ENCODE results near the gene GABRR2.

The GABRR2 gene

DNA sequence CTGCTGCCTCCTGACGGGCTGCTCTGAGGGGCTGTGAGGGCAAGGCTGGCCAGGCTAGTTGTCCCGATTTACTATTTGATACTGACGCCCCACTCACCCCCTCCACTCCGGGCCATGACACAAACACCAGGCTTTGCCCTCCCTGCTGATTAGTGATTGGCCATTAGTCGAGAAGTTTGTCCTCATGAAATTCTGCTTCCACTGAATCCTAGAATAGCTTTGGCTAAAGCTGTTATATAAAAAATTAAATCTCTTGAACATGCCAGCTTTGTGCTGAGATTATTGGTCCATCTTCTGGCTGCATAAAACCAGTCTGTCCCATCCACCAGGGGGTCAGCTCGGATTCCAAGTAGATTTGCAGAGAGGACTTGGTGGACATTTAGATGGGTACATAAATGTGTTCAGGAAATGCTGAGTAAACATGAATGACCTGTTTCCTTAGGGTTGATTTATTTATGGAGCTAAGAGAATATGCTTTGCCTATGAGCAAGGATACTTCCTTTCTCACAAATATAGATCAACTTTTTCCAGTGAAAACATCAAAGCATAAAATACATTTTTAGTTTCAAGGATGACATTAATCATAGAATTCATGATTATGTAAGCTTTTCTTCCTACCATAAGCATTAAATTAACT lies at the start of gene GABRR2:
Gene GABRR2, minus strand, starts transcription at position 51 of the 637 bp plus-strand sequence. CDS start 134 bp downstream, outside the sequence.
- no peak for DNase-seq (ENCODE audit: low spot score)

DNA sequence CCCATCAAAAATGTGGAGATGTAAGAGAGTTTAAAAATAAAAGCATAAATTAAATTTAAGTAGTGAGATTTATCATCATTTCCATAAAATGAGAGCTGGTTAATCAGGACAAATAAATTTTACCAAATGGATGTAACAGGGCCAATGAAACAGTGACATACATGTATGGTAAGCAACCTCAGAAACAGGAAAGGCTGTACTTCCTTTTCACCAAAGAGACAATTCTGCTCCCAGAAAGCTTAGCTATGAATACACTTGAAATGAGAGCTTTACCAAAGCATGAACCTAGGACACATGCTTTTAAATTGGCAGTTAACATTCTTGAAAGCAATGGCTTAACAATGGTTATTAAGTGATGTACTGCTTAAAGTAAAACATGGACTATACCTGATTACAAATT lies 49.5 kb upstream of the GABRR2 start:
- DNase-seq (ENCODE audit: low spot score): no peak

DNA sequence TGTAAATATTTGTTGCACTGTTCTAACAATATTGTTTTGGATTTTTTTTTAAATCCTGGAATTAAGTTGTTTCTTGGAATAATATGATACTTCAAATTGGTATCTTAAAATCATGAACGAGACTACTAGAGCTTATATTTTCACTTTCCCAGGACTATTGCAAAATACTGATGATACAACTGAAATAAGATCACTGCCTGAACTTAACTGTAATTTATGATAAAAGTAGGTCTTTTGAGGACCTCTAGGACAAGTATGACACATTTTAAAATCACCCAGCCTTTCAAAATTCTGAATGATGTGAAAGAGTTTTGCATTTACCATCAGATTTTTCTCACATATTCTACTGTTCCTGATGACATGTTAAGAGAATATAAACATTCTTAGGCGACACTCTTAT lies 46.1 kb upstream of the GABRR2 start:
- no peak for DNase-seq (ENCODE audit: low spot score)

DNA sequence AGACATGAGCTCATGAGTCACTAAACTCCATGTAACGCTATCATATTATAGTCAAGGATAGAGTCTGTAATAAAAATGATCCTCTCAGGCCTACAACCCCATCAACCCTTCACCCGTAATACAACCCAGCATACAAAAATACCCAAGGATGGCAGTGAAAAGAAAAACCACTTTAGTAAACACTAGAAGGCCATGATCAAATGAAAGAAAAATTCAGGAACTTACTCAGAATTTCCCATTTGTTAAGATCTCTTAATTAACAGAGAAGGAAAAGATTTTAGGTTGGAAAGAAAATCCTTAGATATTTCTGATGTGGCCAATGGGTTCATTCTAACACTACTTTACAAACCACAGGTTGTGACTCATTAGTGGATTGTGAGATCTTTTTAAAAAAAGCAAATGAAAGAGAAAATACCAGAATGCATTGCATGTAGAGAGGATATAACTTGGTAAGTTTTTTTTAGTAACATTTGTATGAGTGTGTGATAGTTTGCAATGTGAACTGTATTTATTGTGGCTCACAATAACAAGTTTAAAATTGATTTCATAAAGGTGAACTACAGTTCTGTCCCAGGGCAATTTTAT lies 45.4 kb upstream of the GABRR2 start:
- peak; percentile 64 for DNase-seq (ENCODE audit: low spot score)

DNA sequence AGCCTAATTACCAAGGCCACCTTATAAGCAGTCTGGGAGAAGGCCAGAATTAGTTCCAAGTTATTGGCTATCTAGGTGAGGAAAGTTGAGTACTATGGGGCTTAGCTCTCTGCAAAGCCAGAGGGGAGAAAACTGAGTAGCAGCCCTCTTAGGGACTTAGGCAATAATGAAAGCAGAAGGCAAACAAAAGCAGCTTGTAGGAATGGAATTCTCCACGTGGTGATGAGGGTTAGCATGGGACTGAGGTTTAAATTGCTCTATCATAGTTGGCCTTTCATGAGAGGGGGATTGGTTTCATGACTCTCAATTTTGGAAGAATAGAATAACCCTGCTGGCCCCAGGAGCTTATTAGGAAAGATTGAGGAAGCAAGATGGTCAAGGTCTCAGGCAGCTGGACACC lies 44.5 kb upstream of the GABRR2 start:
- no peak for DNase-seq (ENCODE audit: low spot score)

DNA sequence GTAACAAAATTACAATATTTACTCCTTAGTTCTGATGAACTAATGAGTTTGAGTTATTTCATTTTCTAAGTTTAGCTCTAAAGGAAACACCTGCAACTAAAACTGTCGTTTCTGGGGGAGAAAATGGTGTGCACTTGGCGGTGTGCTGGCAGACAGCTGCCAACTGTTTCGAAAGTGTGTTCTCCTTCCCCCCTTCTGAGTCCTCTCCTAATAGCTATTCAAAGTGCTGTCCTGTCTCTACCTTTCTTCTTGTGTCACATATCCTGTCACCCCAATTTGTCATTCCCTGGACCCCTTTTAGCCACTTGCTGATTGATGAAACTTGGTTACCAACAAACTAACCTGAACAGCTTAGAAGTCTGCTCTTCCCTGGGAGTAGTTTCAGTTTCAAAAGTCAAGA lies 42.3 kb upstream of the GABRR2 start:
- DNase-seq (ENCODE audit: low spot score): no peak

DNA sequence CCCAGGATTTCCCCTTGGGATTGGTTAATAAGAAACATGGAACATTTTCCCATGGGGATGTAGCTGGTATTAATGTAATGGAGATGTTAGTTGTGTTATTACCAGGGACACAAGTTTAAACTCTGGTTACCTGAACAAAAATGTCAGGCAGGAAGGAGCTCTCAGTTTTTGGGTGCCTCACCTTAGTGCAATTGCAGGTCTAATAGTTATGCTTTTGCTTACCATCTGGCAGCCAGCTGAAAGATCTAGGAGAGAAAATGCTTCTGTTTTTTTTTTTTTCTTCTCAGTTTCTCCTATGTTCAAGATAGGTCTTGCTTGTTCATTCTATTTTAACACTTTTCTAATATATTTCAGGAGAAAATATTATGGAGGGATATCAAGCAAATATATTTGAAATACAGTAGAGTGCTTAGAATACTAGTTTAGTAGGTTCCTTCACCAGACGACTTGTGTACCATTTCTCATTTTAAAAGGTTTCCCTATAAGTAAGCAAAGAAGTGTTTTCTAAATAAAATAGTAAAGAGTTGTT lies 41.6 kb upstream of the GABRR2 start:
- DNase-seq (ENCODE audit: low spot score): no peak

DNA sequence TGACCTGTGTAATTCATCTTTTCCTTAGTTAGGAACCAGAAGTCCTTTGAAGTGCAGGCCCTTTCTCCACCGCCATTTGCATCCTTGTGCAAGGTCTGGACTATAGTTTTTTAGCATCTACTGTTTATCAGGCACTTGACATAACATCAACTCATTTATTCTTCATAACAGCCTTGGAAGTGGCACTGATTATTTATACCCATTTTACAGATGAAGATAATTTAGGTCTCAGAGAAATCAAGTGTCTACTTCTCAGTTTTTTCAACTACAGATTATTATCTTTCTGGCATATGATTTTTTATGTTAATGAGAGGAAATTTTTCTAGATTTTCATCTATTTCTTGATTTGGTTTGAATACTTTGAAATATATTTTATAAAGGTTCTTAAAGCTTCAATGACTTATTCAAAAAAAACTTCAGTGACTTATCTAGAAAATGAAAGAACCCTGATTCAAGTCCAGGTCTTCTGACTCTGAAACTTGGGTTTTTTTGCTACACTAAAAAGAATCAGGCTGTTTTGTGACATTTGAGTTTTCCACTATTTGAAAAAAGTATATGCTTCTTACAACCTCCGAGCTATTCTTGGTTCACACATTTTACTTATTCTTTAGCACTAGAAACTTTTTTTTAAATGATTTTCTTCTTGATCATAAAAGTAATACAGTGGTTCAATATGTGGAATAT lies 40.6 kb upstream of the GABRR2 start:
- DNase-seq (ENCODE audit: low spot score): no peak

DNA sequence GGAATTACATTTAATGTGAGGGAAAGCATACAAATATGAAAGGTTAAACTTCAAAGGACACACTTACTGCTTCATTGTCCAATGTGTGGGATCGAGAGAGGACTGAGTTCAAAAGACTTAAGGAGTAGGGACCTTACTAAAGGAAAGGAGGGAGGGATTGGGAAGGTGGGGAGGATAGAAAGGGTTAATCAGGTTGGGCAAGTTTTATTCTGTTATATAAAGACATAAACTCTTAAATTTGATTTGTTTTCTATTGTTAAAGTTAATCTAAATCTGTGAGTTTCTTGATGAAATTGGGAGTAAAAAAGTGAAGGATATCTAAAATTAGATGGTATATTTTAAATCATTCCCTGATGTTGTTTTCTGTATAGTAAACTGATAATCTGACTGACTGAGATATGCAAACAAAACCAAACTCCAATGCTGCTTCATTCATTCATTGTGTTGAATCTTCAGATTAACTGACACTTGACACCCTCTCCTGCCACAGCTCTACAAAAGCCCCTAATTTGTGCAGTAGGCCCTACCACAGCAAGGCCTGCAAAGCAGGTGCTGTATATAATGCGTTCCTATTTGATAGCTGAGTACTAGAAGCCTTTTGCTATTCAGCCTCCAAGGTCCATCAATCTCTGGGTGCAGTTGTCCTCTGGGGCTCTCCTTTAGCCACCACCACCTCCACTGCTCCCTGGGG lies 38.7 kb upstream of the GABRR2 start:
- DNase-seq (ENCODE audit: low spot score): no peak

DNA sequence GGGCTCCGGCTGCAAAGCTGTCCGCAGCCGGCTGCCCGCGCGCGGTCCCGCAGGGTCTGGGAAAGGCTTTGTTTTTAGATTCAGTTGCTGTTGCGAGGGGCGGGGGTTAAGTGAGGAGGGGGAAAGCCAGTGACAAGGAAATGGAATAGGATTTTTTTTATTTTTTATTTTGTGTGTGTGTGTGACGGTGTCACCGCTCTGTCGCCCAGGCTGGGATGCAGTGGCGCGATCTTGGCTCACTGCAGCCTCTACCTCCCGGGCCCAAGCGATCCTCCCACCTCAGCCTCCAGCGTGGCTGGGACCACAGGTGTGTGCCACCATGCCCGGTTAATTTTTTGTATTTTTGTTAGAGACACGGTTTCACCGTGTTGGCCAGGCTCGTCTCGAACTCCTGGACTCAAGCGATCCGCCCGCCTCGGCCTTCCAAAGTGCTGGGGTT lies 38.0 kb upstream of the GABRR2 start:
- DNase-seq (ENCODE audit: low spot score): no peak

DNA sequence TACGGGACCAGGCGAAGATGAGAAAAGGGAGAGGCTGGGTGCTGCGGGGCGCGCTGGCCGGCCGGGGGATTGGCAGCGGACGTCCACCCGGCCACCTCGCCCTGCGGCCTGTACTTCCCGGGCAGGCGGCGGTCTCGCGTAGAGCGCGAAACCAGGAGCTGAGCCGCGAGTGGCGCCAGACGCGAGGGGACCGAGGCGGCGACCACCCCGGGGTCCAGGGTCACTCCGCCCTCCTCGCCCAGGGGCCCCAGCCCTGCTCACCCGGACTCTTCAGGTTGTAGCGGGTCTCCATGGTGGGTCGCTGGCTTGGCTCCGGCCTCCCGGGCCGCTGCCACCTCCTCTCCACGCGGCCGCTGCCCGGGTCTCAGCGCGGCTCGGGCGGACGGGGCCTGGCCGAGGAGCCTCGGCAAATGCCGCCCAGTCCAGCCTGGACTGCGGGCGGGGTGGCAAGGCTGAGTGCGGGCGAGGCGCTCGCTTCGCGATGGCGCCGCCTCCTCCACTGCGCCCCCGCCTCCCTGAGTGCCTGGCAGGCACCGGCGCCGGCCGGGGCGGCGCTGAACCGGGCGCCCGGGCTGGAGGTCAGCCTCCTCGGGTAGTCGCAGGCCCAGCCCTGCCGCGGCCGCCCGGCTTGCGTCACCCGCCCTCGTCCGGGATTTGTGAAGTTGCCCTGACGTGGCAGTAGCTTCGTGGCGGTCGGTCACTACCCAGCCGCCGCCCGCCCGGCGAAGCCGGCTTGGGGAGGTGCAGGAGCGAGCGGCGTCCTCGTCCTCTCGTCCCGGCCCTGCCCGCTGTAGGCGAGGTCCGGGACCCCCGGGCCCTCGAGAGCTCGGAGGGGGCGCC lies 37.4 kb upstream of the GABRR2 start, which contains the start of gene UBE2J1:
Gene UBE2J1, minus strand, starts transcription at position 445 of the 840 bp plus-strand sequence. Its CDS starts 153 bp downstream, at position 292.
- DNase-seq (ENCODE audit: low spot score): peak; percentile 94

DNA sequence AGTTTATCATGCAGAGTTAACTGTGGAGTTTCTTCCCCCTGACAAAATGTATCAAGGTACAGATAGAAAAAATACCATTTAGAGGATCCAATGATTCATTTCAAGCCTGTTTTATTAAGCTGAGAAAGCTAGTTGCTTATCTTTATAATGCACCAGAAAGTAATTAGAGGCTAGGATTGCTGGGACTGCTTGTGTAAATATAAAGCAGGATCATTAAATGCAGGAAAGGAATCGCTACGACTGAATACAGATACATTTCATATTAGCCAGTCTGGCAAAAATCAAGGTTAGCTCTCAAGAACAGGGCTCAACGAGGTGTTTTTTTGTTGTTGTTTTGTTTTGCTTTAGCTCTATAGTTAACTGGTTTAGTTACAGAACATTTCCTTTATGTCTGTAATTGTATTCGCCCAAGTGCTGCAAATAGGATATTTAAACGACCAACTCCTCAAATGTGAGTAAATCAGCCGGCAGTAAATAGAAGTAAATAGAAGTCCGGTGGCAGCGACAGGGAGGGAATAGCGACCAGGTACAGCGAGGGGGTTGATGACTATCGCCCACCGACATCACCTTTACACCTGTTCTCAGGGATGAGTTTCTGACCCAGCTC lies 36.7 kb upstream of the GABRR2 start:
- DNase-seq (ENCODE audit: low spot score): no peak

DNA sequence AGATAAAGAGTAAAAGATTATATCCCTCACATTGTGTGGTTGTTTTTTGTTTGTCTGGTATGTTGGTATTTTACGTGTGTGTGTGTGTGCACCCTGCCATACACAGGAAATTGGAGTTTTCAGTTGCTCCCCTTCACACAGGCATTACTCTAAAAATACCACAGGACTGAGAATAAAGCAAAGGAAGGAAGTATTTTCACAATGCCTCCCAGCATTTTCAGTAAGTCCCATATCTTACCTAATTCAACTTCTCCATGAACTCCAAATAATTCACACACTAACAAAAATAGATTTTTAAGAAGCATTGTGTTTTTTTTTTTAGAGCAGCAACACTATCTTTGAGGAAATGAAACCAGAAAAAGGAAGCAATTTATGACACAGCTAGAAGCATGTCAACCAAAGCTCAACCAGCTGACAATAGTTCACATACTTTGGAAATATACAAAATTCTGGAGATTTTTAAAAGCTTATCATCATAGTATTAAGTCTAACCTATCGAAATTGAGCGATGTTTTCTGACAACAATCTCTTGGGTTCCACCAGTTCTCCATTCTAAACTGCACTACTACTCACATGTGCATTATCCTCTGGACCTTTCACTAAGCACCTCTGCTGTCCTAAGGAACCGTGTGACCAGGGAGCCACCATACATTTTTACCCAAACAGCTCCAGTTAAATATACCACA lies 35.3 kb upstream of the GABRR2 start:
- no peak for DNase-seq (ENCODE audit: low spot score)

DNA sequence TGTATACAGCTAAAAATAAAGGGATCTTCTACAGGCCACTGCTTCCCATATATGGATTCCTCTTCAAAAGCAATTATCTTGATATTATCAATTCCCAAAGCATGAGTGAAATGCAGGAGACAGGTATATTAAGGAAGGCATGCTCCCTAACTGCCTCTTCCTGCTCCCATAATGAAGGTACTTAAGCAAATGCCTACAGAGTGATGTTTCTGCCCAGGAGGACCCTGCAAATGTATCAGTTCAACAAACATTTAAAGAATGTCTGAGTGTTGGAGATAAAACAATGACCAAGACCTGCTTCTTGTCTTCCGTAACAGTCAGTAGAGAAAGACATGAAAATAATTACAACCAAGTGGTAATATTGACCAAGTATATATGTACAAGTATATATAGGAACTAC lies 33.3 kb upstream of the GABRR2 start:
- no peak for DNase-seq (ENCODE audit: low spot score)

DNA sequence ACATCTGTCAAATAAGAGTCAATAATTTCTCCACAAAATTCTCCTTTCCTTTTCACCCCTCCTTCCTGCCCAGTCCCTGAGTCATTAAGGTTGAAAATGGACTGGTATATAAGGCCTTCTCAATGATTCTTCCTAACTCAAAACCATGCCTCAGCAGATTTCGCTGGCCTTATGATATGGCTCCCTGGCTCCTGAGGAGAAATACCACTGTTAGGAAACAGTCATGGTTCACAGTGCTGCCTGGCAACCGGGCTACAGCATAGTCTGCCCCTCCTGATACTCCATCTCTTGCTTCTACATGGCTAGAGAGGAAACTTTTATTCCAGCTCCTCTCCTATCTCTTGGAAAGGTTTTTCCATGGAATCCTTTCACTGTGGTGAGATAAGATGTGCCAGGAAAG lies 32.7 kb upstream of the GABRR2 start:
- DNase-seq (ENCODE audit: low spot score): no peak

DNA sequence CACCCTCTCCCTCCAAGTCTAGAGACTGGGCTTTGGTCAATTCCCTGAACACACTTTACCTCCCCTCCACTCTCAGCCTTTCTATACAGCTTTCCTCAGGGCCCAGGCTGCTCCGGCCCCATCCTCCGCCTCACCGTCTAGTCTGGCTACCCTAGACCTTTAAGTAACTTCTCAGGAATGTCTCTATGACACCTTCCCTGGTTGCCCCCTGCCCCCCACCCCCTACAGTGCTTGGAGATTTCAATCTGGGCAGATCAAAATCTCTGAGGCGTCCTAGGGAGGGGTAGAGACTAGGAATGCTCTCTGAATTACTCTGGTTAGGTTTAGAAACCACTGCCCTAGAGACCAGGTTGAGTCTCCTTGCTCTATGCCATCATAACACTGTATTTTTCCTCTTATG lies 31.3 kb upstream of the GABRR2 start:
- no peak for DNase-seq (ENCODE audit: low spot score)

DNA sequence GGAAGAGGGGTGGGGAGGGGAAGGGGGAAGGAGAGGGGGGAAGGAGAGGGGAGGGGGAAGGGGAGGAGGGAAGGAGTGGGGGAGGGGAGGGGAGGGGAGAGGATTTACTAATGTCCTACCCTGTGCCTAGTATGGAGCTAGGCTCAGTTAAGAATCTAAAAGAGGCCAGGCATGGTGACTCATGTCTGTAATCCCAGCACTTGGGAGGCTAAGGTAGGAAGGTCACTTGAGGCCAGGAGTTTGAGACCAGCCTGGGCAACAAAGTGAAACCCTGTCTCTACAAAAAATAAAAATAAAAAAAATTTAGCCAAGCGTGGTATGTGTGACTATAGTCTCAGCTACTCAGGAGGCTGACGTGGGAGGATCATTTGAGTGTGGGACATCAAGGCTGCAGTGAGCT lies 24.5 kb upstream of the GABRR2 start:
- no peak for DNase-seq (ENCODE audit: low spot score)

DNA sequence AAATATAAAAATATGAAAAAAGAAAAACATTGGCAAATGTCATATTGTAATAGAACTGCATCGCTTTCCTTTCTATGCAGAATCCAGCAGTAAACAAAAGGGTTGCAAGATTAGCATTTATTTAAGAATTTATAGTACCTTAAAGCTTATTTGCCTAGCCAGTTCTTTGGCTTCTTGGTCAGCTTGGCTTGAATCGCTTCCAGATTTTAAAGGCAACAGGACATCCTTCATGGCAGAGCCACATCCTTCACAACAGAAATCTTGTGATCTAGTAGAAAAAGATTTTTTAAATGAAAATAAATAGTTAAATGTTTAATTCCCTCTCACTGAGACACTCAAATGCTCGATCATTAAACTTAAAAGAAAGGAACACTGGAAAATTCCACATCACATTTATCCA lies 20.1 kb upstream of the GABRR2 start:
- DNase-seq (ENCODE audit: low spot score): no peak

DNA sequence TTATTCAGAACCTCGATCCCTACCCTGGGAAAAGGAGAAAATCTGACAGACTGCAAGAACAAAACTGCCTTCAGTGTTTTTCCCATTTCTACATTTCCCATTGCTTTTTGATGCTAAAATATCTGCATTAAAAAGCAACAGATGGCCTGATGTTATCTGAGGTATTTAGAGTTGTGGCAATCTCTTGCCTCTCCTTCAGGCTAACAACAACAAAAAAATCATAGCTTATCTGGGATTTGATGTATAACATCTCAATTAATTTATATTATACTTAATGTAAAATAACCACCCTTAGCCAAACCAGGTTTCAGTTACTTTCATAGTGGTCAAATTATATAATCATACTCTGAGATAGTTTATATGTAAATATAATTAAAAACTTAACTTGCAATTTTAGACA lies 15.8 kb upstream of the GABRR2 start:
- no peak for DNase-seq (ENCODE audit: low spot score)

DNA sequence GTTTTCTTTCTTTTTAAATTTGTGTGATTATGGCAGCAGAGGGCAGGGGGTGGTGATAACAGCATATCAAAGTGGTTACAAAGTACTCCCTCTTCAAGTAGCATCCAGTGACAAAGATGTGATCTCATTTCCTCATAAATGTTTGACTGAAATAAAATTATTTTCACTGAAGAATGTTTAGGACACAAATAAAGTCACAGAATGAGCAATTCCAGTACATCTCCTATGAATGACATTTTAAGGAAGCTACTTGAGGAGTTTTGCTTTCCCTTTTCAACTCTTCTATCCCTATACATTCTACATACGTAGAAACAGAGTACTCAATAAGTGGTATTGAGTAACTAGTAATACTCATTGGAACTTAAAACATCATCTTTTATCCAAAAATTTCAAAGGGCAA lies 13.9 kb upstream of the GABRR2 start:
- no peak for DNase-seq (ENCODE audit: low spot score)

DNA sequence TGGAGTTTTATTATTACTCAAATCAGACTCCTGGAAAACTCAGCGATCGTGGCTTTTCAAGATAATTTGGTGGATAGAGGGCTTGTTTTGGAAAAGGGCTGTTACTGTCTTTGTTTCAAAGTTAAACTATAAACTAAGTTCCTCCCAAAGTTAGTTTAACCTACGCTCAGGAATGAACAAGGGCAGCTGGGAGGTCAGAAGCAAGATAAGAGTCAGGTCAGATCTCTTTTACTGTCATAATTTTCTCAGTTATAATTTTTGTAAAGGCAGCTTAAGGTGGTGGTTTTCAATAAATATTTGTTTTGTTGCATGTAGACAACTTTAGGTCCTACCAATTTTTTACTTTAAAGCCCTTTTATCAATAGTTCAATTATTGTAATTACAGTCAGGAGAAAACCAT lies 9.2 kb upstream of the GABRR2 start:
- no peak for DNase-seq (ENCODE audit: low spot score)
